H9 (cell line): ENCODE data around the gene ENTREP3. TPM values are rescaled to one million over a fixed set of nuclear protein-coding genes. Genes with fewer than 3 reads are reported as not detected.

Experiments used
- DNase-seq: peaks from one replicate; pipeline ENCODE4 v3.0.0-alpha.2; 2017
- H2AFZ ChIP-seq: one replicate; pipeline ENCODE4 v1.6.1; 2013; ENCODE audit warnings: mild to moderate bottlenecking, low read length, control low read depth, moderate library complexity
- H2AK5ac ChIP-seq: 2 replicates; pipeline ENCODE4 v1.6.1; 2013; ENCODE audit warnings: low read length, control low read depth, mixed read lengths; ENCODE audit not compliant: insufficient read length
- H2BK120ac ChIP-seq: one replicate; pipeline ENCODE4 v1.6.1; 2013; ENCODE audit warnings: low read depth, mild to moderate bottlenecking, low read length, control low read depth, inconsistent platforms; ENCODE audit not compliant: poor library complexity, severe bottlenecking
- H2BK12ac ChIP-seq: 2 replicates; pipeline ENCODE4 v1.6.1; 2013; ENCODE audit warnings: low read length, control low read depth, mixed read lengths, low read depth; ENCODE audit not compliant: insufficient read length
- H2BK15ac ChIP-seq: 2 replicates; pipeline ENCODE4 v1.6.1; 2013; ENCODE audit warnings: low read depth, low read length, control low read depth
- H2BK20ac ChIP-seq: one replicate; pipeline ENCODE4 v1.6.1; 2013; ENCODE audit warnings: low read depth, mild to moderate bottlenecking, low read length, control low read depth, inconsistent platforms; ENCODE audit not compliant: poor library complexity, severe bottlenecking
- H2BK5ac ChIP-seq: 2 replicates; pipeline ENCODE4 v1.6.1; 2013; ENCODE audit warnings: low read length, control low read depth, mixed read lengths; ENCODE audit not compliant: insufficient read length
- H3K14ac ChIP-seq: 2 replicates; pipeline ENCODE4 v1.6.1; 2013; ENCODE audit warnings: low read length, control low read depth; ENCODE audit not compliant: insufficient read depth
- H3K18ac ChIP-seq: 2 replicates; pipeline ENCODE4 v1.6.1; 2013; ENCODE audit warnings: low read depth, mild to moderate bottlenecking, mixed read lengths, low read length, control low read depth; ENCODE audit not compliant: insufficient read length
- H3K23ac ChIP-seq: 2 replicates; pipeline ENCODE4 v1.6.1; 2013; ENCODE audit warnings: low read length, control low read depth, mixed read lengths, low read depth; ENCODE audit not compliant: insufficient read length
- H3K23me2 ChIP-seq: 2 replicates; pipeline ENCODE4 v1.6.1; 2013; ENCODE audit warnings: low read depth, mild to moderate bottlenecking, mixed read lengths, low read length, control low read depth; ENCODE audit not compliant: insufficient read length, poor library complexity, severe bottlenecking
- H3K27ac ChIP-seq: 2 replicates; pipeline ENCODE4 v1.5.1; 2013; ENCODE audit warnings: low read length, control low read depth, mixed read lengths, low read depth; ENCODE audit not compliant: insufficient read length
- H3K27me3 ChIP-seq: 2 replicates; pipeline ENCODE4 v1.6.1; 2013; ENCODE audit warnings: low read length, control low read depth, inconsistent platforms; ENCODE audit not compliant: insufficient read depth
- H3K4ac ChIP-seq: 2 replicates; pipeline ENCODE4 v1.6.1; 2013; ENCODE audit warnings: low read depth, mild to moderate bottlenecking, control low read depth, inconsistent platforms, low read length, moderate library complexity
- H3K4me1 ChIP-seq: 2 replicates; pipeline ENCODE4 v1.6.1; 2013; ENCODE audit warnings: low read length, control low read depth, inconsistent platforms; ENCODE audit not compliant: insufficient read depth
- H3K4me2 ChIP-seq: 2 replicates; pipeline ENCODE4 v1.6.1; 2013; ENCODE audit warnings: low read length, control low read depth, mixed read lengths; ENCODE audit not compliant: insufficient read length, insufficient read depth
- H3K56ac ChIP-seq: 2 replicates; pipeline ENCODE4 v1.6.1; 2013; ENCODE audit warnings: low read depth, mild to moderate bottlenecking, mixed read lengths, low read length, control low read depth; ENCODE audit not compliant: insufficient read length
- H3K79me1 ChIP-seq: 2 replicates; pipeline ENCODE4 v1.6.1; 2013; ENCODE audit warnings: low read depth, mild to moderate bottlenecking, moderate library complexity, low read length, control low read depth, inconsistent platforms; ENCODE audit not compliant: insufficient read depth, poor library complexity, severe bottlenecking
- H3K79me2 ChIP-seq: 2 replicates; pipeline ENCODE4 v1.6.1; 2013; ENCODE audit warnings: low read length, control low read depth, inconsistent platforms; ENCODE audit not compliant: insufficient read depth
- H3K9ac ChIP-seq: 2 replicates; pipeline ENCODE4 v1.6.1; 2013; ENCODE audit warnings: low read length, control low read depth, mixed read lengths; ENCODE audit not compliant: insufficient read length; ENCODE audit errors: extremely low read depth
- H3K9me3 ChIP-seq: one replicate; pipeline ENCODE4 v1.6.1; 2013; ENCODE audit warnings: low read depth, low read length, inconsistent platforms; ENCODE audit not compliant: control insufficient read depth
- H3T11ph ChIP-seq: one replicate; pipeline ENCODE4 v1.6.1; 2013; ENCODE audit warnings: mild to moderate bottlenecking, low read length, control low read depth, inconsistent platforms
- H4K20me1 ChIP-seq: one replicate; pipeline ENCODE4 v1.6.1; 2013; ENCODE audit not compliant: control insufficient read depth, insufficient read length, insufficient read depth
- H4K5ac ChIP-seq: 2 replicates; pipeline ENCODE4 v1.6.1; 2013; ENCODE audit warnings: low read depth, mild to moderate bottlenecking, mixed read lengths, low read length, control low read depth; ENCODE audit not compliant: insufficient read length
- H4K8ac ChIP-seq: replicated peaks from 2 replicates; pipeline ENCODE4 v1.6.1; 2013; ENCODE audit warnings: low read length, control low read depth, mixed read lengths, low read depth; ENCODE audit not compliant: insufficient read length
- H4K91ac ChIP-seq: 2 replicates; pipeline ENCODE4 v1.6.1; 2013; ENCODE audit warnings: low read depth, mild to moderate bottlenecking, moderate library complexity, mixed read lengths, low read length, control low read depth; ENCODE audit not compliant: insufficient read length
- H3K27ac Mint-ChIP-seq, 3 experiments: 2 replicates in 2 of 3; 3 replicates in 1 of 3; pipeline ENCODE4 v1.8.0; 2020 to 2021; ENCODE audit warnings: mixed read lengths in 3 of 3, mild to moderate bottlenecking in 1 of 3, moderate library complexity in 1 of 3
- H3K27me3 Mint-ChIP-seq: 2 replicates; pipeline ENCODE4 v1.8.0; 2021; ENCODE audit warnings: low read depth, mild to moderate bottlenecking, moderate library complexity, mixed read lengths
- H3K36me3 Mint-ChIP-seq, 3 experiments: 2 replicates in 2 of 3; 3 replicates in 1 of 3; pipeline ENCODE4 v1.8.0; 2020 to 2021; ENCODE audit warnings: low read depth in 3 of 3, mixed read lengths in 3 of 3; ENCODE audit not compliant: insufficient read depth in 1 of 3
- H3K4me1 Mint-ChIP-seq, 2 experiments: 2 replicates each; pipeline ENCODE4 v1.8.0; 2020; ENCODE audit warnings: mixed read lengths in 2 of 2
- H3K4me3 Mint-ChIP-seq, 2 experiments: 2 replicates in 1 of 2; 3 replicates in 1 of 2; pipeline ENCODE4 v1.8.0; 2020 to 2021; ENCODE audit warnings: mild to moderate bottlenecking in 2 of 2, mixed read lengths in 2 of 2, moderate library complexity in 1 of 2
- H3K9me3 Mint-ChIP-seq, 2 experiments: 2 replicates in 1 of 2; 3 replicates in 1 of 2; pipeline ENCODE4 v1.8.0; 2020; ENCODE audit warnings: mild to moderate bottlenecking in 2 of 2, mixed read lengths in 2 of 2, moderate library complexity in 1 of 2
- CTCF ChIP-seq: fragments of 200-600 bp; sonication (generic); conservative IDR thresholded peaks from 3 replicates; pipeline ENCODE4 v1.8.0; 2021; ENCODE audit warnings: antibody characterized with exemption, mild to moderate bottlenecking
- WGBS: extraction: QIAGEN DNeasy Blood & Tissue Kit; methylation state at CpG from one replicate; pipeline ENCODE4 v1.1.7; 2013; ENCODE audit warnings: missing lambda C conversion rate, low lambda C conversion rate, mixed read lengths; ENCODE audit not compliant: insufficient read length; ENCODE audit errors: extremely low coverage; 5-methylcytosine and 5-hydroxymethylcytosine counted together
- total RNA-seq: library from RNA; stranded (reverse); gene quantifications from 2 replicates; pipeline ENCODE4 v1.2.1, GENCODE V29; 2021

The ENTREP3 gene
- total RNA-seq, 1 experiment from 2014 or later, result 41.0 TPM

- no peaks in the 10 kb centered on the region for H3K9me3 ChIP-seq
- no peak overlapping the region for H3T11ph ChIP-seq
- peaks cover 13% of the 10 kb centered on the region for H3K23me2 ChIP-seq
- H2AK5ac ChIP-seq, result no peak overlapping the region
- no peaks in the 10 kb centered on the region for H3K79me2 ChIP-seq
- H3K14ac ChIP-seq, result no peak overlapping the region
- H3K56ac ChIP-seq, result no peak overlapping the region
- DNase-seq, result peak; percentile 96
- H2BK15ac ChIP-seq, result no peak overlapping the region
- H3K18ac ChIP-seq, result no peak overlapping the region
- no peak overlapping the region for H2AFZ ChIP-seq
- H4K8ac ChIP-seq, result no peak overlapping the region
- H3K4me2 ChIP-seq, result peak overlapping the region; percentile 22
- H4K5ac ChIP-seq, result no peak overlapping the region
- H3K79me1 ChIP-seq, result no peaks in the 10 kb centered on the region
- no peaks in the 10 kb centered on the region for H3K9me3 Mint-ChIP-seq
- H3K27me3 ChIP-seq, result no peaks in the 10 kb centered on the region; the same call in 1 of the 2 replicates
- H2BK20ac ChIP-seq, result no peak overlapping the region
- H3K4me1 ChIP-seq, result peaks cover 4% of the 10 kb centered on the region; the same call in 1 of the 2 replicates
- peak overlapping the region in 1 of 3 experiments; percentile 8; a peak in 2 of 7 replicates for H3K27ac Mint-ChIP-seq
- peaks cover 10 to 30% (median 27%) of the 10 kb centered on the region in 3 experiments for H3K36me3 Mint-ChIP-seq
- H2BK12ac ChIP-seq, result no peak overlapping the region
- no peaks in the 10 kb centered on the region for H4K20me1 ChIP-seq
- peak overlapping the region; percentile 15 to 66; a peak in 3 of 5 replicates for H3K4me3 Mint-ChIP-seq
- TF ChIP-seq CTCF, result peak; percentile 100; the same call in 2 of the 3 replicates
- no peak overlapping the region for H2BK5ac ChIP-seq
- H3K4ac ChIP-seq, result no peak overlapping the region
- peaks cover 18% of the 10 kb centered on the region for H3K27me3 Mint-ChIP-seq
- WGBS, result no CpG with 5 or more reads among the region's 23 CpGs
- H3K27ac ChIP-seq, result no peak overlapping the region
- peaks cover 25 to 27% of the 10 kb centered on the region in 2 experiments for H3K4me1 Mint-ChIP-seq
- no peak overlapping the region for H3K9ac ChIP-seq
- H4K91ac ChIP-seq, result no peak overlapping the region
- no peak overlapping the region for H3K23ac ChIP-seq
- no peak overlapping the region for H2BK120ac ChIP-seq
Measured at GRCh38 chr1:155250633-155251449, 4.4 kb downstream of the ENTREP3 start.
